Glutamatergic neuron (in vitro differentiated cells): ENCODE results near the gene ALKBH5. TPM values are rescaled to one million over a fixed set of nuclear protein-coding genes. Genes with fewer than 3 reads are reported as not detected.
A peak's percentile ranks its signal among the peaks of the same experiment; 100 is the strongest.

ENCODE experiments used
- DNase-seq: peaks from one replicate; pipeline ENCODE4 v3.0.0; 2022
- H3K27ac Mint-ChIP-seq: one replicate; pipeline ENCODE4 v1.8.0; 2020; ENCODE audit warnings: mild to moderate bottlenecking, mixed read lengths, inconsistent platforms; ENCODE audit not compliant: unreplicated experiment
- H3K27me3 Mint-ChIP-seq: one replicate; pipeline ENCODE4 v1.8.0; 2020; ENCODE audit warnings: mild to moderate bottlenecking, moderate library complexity, mixed read lengths, inconsistent platforms; ENCODE audit not compliant: unreplicated experiment
- H3K36me3 Mint-ChIP-seq: one replicate; pipeline ENCODE4 v1.8.0; 2020; ENCODE audit warnings: mild to moderate bottlenecking, mixed read lengths, inconsistent platforms; ENCODE audit not compliant: unreplicated experiment
- H3K4me1 Mint-ChIP-seq: one replicate; pipeline ENCODE4 v1.8.0; 2020; ENCODE audit warnings: mild to moderate bottlenecking, low read depth, mixed read lengths, inconsistent platforms; ENCODE audit not compliant: unreplicated experiment
- H3K4me3 Mint-ChIP-seq: one replicate; pipeline ENCODE4 v1.8.0; 2020; ENCODE audit warnings: mild to moderate bottlenecking, mixed read lengths, inconsistent platforms; ENCODE audit not compliant: unreplicated experiment
- H3K9me3 Mint-ChIP-seq: one replicate; pipeline ENCODE4 v1.8.0; 2020; ENCODE audit warnings: mild to moderate bottlenecking, moderate library complexity, mixed read lengths, inconsistent platforms; ENCODE audit not compliant: unreplicated experiment
- total RNA-seq: library from RNA; stranded (reverse); fragmentation: NEBNext Ultra II Directional; extraction: Animal tissue kit (Norgen Biotek cat#: 25700); gene quantifications from one replicate; pipeline ENCODE4 v1.2.1, GENCODE V29; 2021; ENCODE audit not compliant: unreplicated experiment
- TF ChIP-seq, protein P1 (sequence below): fragments of 200-600 bp; sonication (generic); IDR thresholded peaks from one replicate; pipeline ENCODE4 v1.5.0; 2021; ENCODE audit not compliant: partially characterized antibody, unreplicated experiment

Gene ALKBH5
- total RNA-seq, 1 donor from 2014 or later = 62.7 TPM

DNA sequence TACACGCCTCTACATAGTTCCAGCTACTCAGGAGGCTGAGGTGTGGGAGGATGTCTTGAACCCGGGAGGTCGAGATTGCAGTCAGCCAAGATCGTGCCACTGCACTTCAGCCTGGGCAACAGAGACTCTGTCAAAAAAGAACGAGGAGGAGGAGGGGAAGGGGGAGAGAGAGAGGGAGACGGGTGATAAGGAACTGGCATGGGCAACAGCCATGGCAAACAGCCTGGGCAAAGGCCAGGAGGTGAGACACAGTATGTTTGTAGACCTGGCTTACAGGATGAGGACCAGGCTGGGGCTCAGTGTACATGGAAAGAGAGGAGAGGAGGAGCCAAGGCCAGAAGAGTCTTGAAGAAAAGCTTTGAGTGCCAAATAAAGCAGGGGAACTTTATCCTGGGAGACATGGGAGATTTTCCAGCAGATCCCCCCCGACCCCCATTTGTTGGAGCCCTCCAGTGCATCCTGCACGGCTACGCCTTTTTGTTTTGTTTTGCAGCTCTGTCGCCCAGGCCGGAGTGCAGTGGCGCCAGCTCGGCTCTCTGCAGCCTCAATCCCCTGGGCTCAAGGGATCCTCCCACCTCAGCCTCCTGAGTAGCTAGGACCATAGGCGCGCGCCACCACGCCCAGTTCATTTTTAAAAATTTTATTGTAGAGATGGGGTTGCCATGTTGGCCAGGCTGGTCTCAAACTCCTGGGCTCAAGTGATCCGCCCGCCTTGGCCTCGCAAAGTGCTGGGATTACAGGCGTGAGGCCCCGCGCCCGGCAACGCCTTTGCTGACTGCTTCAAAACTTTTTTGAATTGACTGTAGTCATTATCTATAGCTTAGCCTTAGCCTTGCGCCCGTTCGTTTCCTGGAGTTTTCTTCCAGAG, 1.3 kb upstream of the ALKBH5 start:
- peaks cover 7% of the 10 kb centered on the region for H3K9me3 Mint-ChIP-seq
- TF ChIP-seq, protein P1, sequence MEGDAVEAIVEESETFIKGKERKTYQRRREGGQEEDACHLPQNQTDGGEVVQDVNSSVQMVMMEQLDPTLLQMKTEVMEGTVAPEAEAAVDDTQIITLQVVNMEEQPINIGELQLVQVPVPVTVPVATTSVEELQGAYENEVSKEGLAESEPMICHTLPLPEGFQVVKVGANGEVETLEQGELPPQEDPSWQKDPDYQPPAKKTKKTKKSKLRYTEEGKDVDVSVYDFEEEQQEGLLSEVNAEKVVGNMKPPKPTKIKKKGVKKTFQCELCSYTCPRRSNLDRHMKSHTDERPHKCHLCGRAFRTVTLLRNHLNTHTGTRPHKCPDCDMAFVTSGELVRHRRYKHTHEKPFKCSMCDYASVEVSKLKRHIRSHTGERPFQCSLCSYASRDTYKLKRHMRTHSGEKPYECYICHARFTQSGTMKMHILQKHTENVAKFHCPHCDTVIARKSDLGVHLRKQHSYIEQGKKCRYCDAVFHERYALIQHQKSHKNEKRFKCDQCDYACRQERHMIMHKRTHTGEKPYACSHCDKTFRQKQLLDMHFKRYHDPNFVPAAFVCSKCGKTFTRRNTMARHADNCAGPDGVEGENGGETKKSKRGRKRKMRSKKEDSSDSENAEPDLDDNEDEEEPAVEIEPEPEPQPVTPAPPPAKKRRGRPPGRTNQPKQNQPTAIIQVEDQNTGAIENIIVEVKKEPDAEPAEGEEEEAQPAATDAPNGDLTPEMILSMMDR = no peak
- H3K36me3 Mint-ChIP-seq = no peaks in the 10 kb centered on the region
- DNase-seq = no peak
- peaks cover 12% of the 10 kb centered on the region for H3K4me1 Mint-ChIP-seq
- peaks cover 4% of the 10 kb centered on the region for H3K27me3 Mint-ChIP-seq
- peak overlapping the region; percentile 91 for H3K4me3 Mint-ChIP-seq
- H3K27ac Mint-ChIP-seq = peak overlapping the region; percentile 75

- H3K27me3 Mint-ChIP-seq = peaks cover 4% of the 10 kb centered on the region
- peak; percentile 72 for DNase-seq
- peak overlapping the region; percentile 91 for H3K4me3 Mint-ChIP-seq
- H3K36me3 Mint-ChIP-seq = no peaks in the 10 kb centered on the region
- H3K9me3 Mint-ChIP-seq = peaks cover 7% of the 10 kb centered on the region
- H3K4me1 Mint-ChIP-seq = peaks cover 16% of the 10 kb centered on the region
- H3K27ac Mint-ChIP-seq = peak overlapping the region; percentile 97
- TF ChIP-seq, protein P1 = no peak
Observed at GRCh38 chr17:18182978-18183333, 672 bp upstream of the ALKBH5 start.

DNA sequence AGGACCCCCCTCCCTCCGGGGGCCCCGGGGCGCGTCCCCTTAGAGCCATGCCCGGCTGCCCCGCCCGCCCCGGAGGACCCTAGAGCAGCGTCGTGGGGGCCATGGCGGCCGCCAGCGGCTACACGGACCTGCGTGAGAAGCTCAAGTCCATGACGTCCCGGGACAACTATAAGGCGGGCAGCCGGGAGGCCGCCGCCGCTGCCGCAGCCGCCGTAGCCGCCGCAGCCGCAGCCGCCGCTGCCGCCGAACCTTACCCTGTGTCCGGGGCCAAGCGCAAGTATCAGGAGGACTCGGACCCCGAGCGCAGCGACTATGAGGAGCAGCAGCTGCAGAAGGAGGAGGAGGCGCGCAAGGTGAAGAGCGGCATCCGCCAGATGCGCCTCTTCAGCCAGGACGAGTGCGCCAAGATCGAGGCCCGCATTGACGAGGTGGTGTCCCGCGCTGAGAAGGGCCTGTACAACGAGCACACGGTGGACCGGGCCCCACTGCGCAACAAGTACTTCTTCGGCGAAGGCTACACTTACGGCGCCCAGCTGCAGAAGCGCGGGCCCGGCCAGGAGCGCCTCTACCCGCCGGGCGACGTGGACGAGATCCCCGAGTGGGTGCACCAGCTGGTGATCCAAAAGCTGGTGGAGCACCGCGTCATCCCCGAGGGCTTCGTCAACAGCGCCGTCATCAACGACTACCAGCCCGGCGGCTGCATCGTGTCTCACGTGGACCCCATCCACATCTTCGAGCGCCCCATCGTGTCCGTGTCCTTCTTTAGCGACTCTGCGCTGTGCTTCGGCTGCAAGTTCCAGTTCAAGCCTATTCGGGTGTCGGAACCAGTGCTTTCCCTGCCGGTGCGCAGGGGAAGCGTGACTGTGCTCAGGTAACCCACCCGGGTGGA, 759 bp downstream of the ALKBH5 start:
- H3K9me3 Mint-ChIP-seq = peaks cover 7% of the 10 kb centered on the region
- H3K4me1 Mint-ChIP-seq = peaks cover 18% of the 10 kb centered on the region
- peaks cover 4% of the 10 kb centered on the region for H3K27me3 Mint-ChIP-seq
- DNase-seq = peak; percentile 46
- peak overlapping the region; percentile 22 for H3K27ac Mint-ChIP-seq
- H3K4me3 Mint-ChIP-seq = peak overlapping the region; percentile 87
- TF ChIP-seq, protein P1 = no peak
- H3K36me3 Mint-ChIP-seq = no peaks in the 10 kb centered on the region

DNA sequence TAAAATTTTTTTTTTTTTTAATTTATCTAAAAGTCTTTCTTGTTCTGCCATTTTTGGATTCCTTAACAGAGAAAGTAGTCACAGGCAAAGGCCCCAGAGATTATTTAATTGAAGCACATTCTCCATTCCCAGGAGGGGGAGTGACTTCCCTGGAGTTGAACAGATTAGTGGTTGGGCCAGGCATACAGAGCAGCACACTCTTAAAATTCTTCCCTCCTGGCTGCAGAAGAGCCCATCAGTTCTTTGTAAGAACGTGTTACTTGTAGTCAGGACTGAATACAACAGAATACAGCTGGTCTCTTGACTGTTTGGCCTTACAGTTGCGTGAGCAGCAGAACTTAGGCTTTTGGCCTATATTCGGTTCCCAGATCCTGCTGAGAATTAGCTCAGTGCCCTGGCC, 1.8 kb downstream of the ALKBH5 start:
- Mint-ChIP-seq H3K4me1 (peaks cover 21% of the 10 kb centered on the region), H3K9me3 (peaks cover 7% of the 10 kb centered on the region), H3K27ac (peak overlapping the region; percentile 59), H3K27me3 (peaks cover 4% of the 10 kb centered on the region), H3K36me3 (no peaks in the 10 kb centered on the region), H3K4me3 (peak overlapping the region; percentile 87)
- TF ChIP-seq, protein P1 = no peak
- DNase-seq = no peak
